Breast epithelium (tissue), 4 donors: ENCODE results near the gene RBFOX1. TPM values are rescaled to one million over a fixed set of nuclear protein-coding genes. Genes with fewer than 3 reads are reported as not detected.

Experiments
- DNase-seq, 2 donors: peaks; one replicate each; pipeline ENCODE4 v3.0.0-alpha.2; 2019; ENCODE audit warnings: low spot score in 2 of 2
- H3K27ac ChIP-seq, 2 donors: fragments of 200-600 bp; sonication (generic) in 1 of 2; one replicate each; pipeline ENCODE4 v1.5.1; 2016 to 2019; ENCODE audit warnings: mild to moderate bottlenecking in 1 of 2
- H3K27me3 ChIP-seq, 2 donors: fragments of 200-600 bp; sonication (generic) in 1 of 2; one replicate each; pipeline versions ENCODE4 v1.5.1 to v1.6.0; 2017 to 2019; ENCODE audit warnings: control low read depth in 1 of 2, mild to moderate bottlenecking in 1 of 2
- H3K36me3 ChIP-seq: fragments of 200-600 bp; one replicate; pipeline ENCODE4 v1.5.1; 2019
- H3K4me1 ChIP-seq, 2 donors: fragments of 200-600 bp; sonication (generic); one replicate each; pipeline ENCODE4 v1.5.1; 2016 to 2019; ENCODE audit warnings: control low read depth in 1 of 2
- H3K4me3 ChIP-seq, 3 donors: fragments of 200-600 bp; sonication (generic); 1 replicate in 2 of 3; 2 replicates in 1 of 3; pipeline ENCODE4 v1.5.1; 2016 to 2019; ENCODE audit warnings: mild to moderate bottlenecking in 3 of 3, moderate library complexity in 2 of 3
- H3K9me3 ChIP-seq, 2 donors: fragments of 200-600 bp; sonication (generic) in 1 of 2; one replicate each; pipeline ENCODE4 v1.5.1; 2016 to 2019; ENCODE audit warnings: control low read depth in 1 of 2
- POLR2A ChIP-seq: fragments of 450-650 bp; IDR thresholded peaks from one replicate; pipeline ENCODE4 v1.6.1; 2016; ENCODE audit warnings: antibody characterized with exemption, mild to moderate bottlenecking, moderate library complexity
- POLR2AphosphoS5 ChIP-seq, 3 donors: sonication (generic); formaldehyde crosslinking; IDR thresholded peaks; one replicate each; pipeline ENCODE4 v1.6.1; 2017; ENCODE audit warnings: antibody characterized with exemption in 3 of 3
- intact Hi-C: fragments of 100-400 bp; cut with DNase I; formaldehyde crosslinking; loops from one replicate; pipeline ENCODE4 v1.15.1; 2023; ENCODE audit warnings: low total_unique reads
- total RNA-seq, 3 donors: library from RNA; depleted of rRNA; stranded (reverse); fragments of >200 nt; gene quantifications; one replicate each; pipeline ENCODE4 v1.1.0, GENCODE V29; 2016
- TF ChIP-seq, protein P1 (sequence below), 3 donors: fragments of 450-650 bp; IDR thresholded peaks; one replicate each; pipeline ENCODE4 v1.5.1; 2016 to 2017; ENCODE audit warnings: antibody characterized with exemption in 3 of 3, mild to moderate bottlenecking in 3 of 3, moderate library complexity in 3 of 3

Gene RBFOX1
- total RNA-seq, 3 donors from 2014 or later, result 0.29 TPM; not detected in 2

DNA sequence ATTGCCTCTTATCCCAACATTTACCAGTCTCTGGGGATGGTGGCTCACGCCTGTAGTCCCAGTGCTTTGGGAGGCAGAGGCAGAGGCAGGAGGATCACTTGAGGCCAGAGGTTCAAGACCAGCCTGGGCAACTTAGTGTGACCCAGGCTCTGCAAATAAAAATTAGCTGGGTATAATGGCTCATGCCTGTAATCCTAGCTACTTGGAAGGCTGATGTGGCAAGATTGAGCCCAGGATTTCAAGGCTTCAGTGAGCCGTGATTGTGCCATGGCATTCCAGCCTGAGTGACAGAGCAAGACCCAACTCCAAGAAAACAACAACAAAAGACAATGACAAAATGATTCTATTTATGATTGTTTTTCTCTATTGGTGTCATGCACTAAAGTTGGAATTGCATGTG lies 244.9 kb downstream of the RBFOX1 start:
- H3K27ac ChIP-seq, result no peak overlapping the region
- DNase-seq, result no peak
- intact Hi-C loops, result no loop called here
- no peak overlapping the region for H3K4me3 ChIP-seq
- no peaks in the 10 kb centered on the region for H3K36me3 ChIP-seq
- H3K27me3 ChIP-seq, result no peaks in the 10 kb centered on the region
- TF ChIP-seq POLR2AphosphoS5 (IDR thresholded peaks at IDR 0.05), result no peak
- TF ChIP-seq POLR2A, result no peak
- TF ChIP-seq, protein P1, sequence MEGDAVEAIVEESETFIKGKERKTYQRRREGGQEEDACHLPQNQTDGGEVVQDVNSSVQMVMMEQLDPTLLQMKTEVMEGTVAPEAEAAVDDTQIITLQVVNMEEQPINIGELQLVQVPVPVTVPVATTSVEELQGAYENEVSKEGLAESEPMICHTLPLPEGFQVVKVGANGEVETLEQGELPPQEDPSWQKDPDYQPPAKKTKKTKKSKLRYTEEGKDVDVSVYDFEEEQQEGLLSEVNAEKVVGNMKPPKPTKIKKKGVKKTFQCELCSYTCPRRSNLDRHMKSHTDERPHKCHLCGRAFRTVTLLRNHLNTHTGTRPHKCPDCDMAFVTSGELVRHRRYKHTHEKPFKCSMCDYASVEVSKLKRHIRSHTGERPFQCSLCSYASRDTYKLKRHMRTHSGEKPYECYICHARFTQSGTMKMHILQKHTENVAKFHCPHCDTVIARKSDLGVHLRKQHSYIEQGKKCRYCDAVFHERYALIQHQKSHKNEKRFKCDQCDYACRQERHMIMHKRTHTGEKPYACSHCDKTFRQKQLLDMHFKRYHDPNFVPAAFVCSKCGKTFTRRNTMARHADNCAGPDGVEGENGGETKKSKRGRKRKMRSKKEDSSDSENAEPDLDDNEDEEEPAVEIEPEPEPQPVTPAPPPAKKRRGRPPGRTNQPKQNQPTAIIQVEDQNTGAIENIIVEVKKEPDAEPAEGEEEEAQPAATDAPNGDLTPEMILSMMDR (IDR thresholded peaks at IDR 0.05), result no peak
- H3K4me1 ChIP-seq, result no peaks in the 10 kb centered on the region
- H3K9me3 ChIP-seq, result no peaks in the 10 kb centered on the region

DNA sequence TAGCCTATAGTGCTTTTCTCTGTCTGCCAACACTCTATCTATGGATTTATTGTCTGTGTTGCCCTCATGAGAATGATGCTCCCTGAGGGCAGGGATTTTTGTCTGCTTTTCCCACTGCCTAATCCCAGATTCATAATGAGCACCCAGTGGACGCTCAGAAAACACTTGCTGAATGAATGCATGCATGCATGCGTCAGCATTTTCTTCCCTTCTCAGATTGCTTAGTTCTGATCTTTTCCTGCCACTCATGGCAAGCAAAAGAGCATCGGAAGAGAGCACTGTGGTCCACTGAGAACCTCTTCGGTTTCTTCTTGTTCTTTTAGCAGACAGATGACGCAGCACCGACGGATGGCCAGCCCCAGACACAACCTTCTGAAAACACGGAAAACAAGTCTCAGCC lies 246.8 kb downstream of the RBFOX1 start:
- H3K9me3 ChIP-seq, result no peaks in the 10 kb centered on the region
- no peak overlapping the region for H3K4me3 ChIP-seq
- no peaks in the 10 kb centered on the region for H3K27me3 ChIP-seq
- DNase-seq, result no peak
- no peaks in the 10 kb centered on the region for H3K4me1 ChIP-seq
- no peaks in the 10 kb centered on the region for H3K36me3 ChIP-seq
- no peak for TF ChIP-seq POLR2AphosphoS5 (IDR thresholded peaks at IDR 0.05)
- TF ChIP-seq, protein P1 (IDR thresholded peaks at IDR 0.05), result no peak
- TF ChIP-seq POLR2A, result no peak
- no peak overlapping the region for H3K27ac ChIP-seq
- intact Hi-C loops, result no loop called here

DNA sequence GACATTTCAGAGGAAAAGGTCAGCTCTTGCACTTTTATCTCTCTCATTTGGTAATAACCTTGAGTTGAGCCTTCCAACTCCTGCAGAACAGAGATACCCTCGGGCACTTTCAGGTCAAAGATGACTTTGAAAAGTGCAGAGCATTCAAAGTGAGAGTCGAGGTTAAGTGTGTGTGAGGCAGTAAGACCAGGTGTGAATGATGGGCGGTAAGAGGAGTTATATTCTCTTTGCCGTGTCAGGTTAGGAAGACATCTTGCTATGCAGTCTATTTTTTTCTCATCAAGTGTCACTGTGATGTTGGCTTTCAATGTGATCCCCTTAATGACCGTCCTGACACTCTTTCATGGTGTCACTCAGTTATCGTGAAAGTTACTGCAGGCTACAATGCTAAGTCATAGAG lies 248.5 kb downstream of the RBFOX1 start:
- H3K4me3 ChIP-seq, result no peak overlapping the region
- intact Hi-C loops, result no loop called here

DNA sequence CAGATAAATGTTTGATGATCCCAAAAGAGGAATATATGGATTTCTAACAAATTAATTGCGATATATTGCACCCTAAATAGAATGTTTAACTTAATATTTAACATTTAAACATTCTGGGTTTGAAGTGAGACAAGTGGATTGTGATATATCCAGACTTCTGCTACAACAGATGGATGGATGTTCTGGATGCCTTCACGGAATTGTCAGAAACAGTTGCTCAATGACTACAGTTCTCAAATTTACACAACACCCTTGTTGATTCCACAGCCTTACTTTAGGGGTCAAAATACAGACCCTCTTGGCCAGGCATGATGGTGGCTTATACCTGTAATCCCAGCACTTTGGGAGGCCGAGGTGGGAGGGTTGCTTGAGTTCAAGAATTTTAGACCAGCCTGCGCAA lies 250.8 kb downstream of the RBFOX1 start:
- no peak for TF ChIP-seq POLR2AphosphoS5 (IDR thresholded peaks at IDR 0.05)
- TF ChIP-seq, protein P1 (IDR thresholded peaks at IDR 0.05), result no peak
- TF ChIP-seq POLR2A, result no peak
- no peak overlapping the region for H3K4me3 ChIP-seq
- no peaks in the 10 kb centered on the region for H3K27me3 ChIP-seq
- no peak for DNase-seq
- H3K27ac ChIP-seq, result no peak overlapping the region
- intact Hi-C loops, result no loop called here
- no peaks in the 10 kb centered on the region for H3K9me3 ChIP-seq
- H3K4me1 ChIP-seq, result no peaks in the 10 kb centered on the region
- no peaks in the 10 kb centered on the region for H3K36me3 ChIP-seq

More for the DNA sequence above, 248.5 kb downstream of the RBFOX1 start:
- H3K27me3 ChIP-seq, result no peaks in the 10 kb centered on the region
- H3K9me3 ChIP-seq, result no peaks in the 10 kb centered on the region
- TF ChIP-seq POLR2A (no peak), POLR2AphosphoS5 (IDR thresholded peaks at IDR 0.05) (no peak)
- TF ChIP-seq, protein P1 (IDR thresholded peaks at IDR 0.05), result no peak
- no peak for DNase-seq
- no peak overlapping the region for H3K27ac ChIP-seq
- H3K4me1 ChIP-seq, result no peaks in the 10 kb centered on the region
- H3K36me3 ChIP-seq, result no peaks in the 10 kb centered on the region

DNA sequence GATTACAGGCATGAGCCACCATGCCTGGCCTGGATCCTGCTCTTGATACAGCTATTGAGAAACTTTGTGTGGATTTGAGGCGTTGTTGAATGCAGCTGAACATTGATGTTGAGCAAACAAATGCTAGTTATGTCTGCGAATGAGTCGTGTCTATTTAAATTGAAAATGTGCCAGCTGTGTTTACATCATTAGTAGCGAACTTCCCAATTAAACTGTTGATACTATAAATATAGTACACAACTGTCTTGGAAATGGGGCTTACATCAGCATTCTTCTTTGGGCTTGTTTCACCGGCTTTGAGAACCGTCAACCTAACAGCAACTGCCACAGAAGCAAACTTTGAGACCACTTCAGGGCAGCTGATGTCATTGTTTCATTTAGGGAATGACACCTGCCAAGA lies 251.9 kb downstream of the RBFOX1 start:
- H3K4me3 ChIP-seq, result no peak overlapping the region
- H3K4me1 ChIP-seq, result no peaks in the 10 kb centered on the region
- H3K27me3 ChIP-seq, result no peaks in the 10 kb centered on the region
- no peak for DNase-seq
- TF ChIP-seq POLR2AphosphoS5 (IDR thresholded peaks at IDR 0.05), result no peak
- TF ChIP-seq POLR2A, result no peak
- TF ChIP-seq, protein P1 (IDR thresholded peaks at IDR 0.05), result no peak
- no peaks in the 10 kb centered on the region for H3K36me3 ChIP-seq
- intact Hi-C loops, result no loop called here
- H3K27ac ChIP-seq, result no peak overlapping the region
- H3K9me3 ChIP-seq, result no peaks in the 10 kb centered on the region
